ENCODE measurements around the gene CTSG.

DNA sequence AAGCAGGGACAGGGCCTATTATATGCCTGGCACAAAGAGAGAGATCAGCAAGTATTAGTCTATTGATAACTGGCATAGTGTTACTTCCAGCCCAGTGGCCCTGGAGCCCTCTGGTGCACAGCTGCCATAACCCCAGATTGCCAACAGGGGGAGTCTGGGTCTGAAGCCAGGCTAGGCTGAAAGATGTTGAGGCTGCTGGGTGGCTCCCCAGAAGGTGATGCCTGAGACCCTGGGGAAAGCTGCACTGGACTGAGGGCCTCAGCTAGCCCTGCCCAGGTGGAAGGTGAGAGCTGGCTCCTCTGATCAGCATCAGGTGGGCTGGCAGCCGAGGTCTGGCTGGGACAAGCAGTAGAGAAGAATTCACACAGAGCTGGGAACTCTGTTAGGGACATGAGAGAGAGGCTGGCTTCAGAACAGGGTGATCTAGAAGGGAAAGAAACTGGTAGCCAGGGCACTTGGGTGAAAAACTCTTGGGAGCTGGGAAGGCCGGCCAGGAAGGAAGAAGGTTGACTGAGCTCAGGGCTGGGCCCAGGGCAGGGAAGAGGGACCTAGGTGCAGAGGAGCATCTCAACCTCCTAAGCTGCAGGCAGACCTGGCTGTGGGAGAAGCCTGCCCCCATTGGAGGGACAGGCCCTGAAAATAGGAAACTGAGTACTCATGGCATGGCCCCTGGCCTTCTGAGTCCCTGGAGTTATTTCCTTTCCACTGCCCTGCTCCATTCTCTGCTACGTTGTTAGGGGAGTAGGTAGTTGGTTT lies 29.6 kb upstream of the CTSG start:
- TF ChIP-seq MYC (IDR thresholded peaks at IDR 0.05; ENCODE audit: borderline replicate concordance, low read length), result no peak
- TF ChIP-seq, protein P1, sequence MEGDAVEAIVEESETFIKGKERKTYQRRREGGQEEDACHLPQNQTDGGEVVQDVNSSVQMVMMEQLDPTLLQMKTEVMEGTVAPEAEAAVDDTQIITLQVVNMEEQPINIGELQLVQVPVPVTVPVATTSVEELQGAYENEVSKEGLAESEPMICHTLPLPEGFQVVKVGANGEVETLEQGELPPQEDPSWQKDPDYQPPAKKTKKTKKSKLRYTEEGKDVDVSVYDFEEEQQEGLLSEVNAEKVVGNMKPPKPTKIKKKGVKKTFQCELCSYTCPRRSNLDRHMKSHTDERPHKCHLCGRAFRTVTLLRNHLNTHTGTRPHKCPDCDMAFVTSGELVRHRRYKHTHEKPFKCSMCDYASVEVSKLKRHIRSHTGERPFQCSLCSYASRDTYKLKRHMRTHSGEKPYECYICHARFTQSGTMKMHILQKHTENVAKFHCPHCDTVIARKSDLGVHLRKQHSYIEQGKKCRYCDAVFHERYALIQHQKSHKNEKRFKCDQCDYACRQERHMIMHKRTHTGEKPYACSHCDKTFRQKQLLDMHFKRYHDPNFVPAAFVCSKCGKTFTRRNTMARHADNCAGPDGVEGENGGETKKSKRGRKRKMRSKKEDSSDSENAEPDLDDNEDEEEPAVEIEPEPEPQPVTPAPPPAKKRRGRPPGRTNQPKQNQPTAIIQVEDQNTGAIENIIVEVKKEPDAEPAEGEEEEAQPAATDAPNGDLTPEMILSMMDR (IDR thresholded peaks at IDR 0.05), result no peak
- no peak for TF ChIP-seq MAZ (IDR thresholded peaks at IDR 0.05; ENCODE audit: borderline replicate concordance, low read depth, low read length)
- no peak for TF ChIP-seq CHD4 (IDR thresholded peaks at IDR 0.05; ENCODE audit: borderline replicate concordance)
- no peak for TF ChIP-seq POLR2A (IDR thresholded peaks at IDR 0.05; ENCODE audit: low read length)

All from A549 (cell line).